HG03039 (cell line): Measurements from ENCODE around the gene SMAD5.
A peak's percentile ranks its signal among the peaks of the same experiment; 100 is the strongest.

Experiments used
- ATAC-seq: cut with Tn5 transposase; IDR thresholded peaks from one replicate; pipeline ENCODE4 v1.9.1; 2021; ENCODE audit warnings: mild to moderate bottlenecking, moderate library complexity; ENCODE audit not compliant: unreplicated experiment

SMAD5 gene

GRCh38 chr5:136213919-136214493 lies 81.4 kb downstream of the SMAD5 start:
- no peak for ATAC-seq

DNA sequence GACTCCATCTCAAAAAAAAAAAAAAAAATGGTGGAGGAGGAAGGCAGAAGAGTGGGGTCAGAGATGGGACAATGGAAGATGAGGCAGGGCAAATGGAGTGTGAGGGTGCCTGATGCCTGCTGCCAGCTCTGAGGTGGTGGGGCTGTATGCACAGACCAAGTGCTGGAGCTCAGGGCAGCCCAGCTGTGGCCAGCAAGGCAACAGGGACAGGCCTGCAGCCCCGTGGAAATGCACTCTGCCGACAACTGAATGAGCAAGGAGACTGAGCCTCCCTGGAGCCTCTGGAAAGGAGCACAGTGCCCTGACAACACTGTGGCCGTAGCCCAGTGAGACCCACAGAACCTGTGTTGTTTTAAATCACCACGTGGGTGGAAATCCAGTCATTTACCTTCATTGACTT lies 83.2 kb downstream of the SMAD5 start:
- no peak for ATAC-seq

DNA sequence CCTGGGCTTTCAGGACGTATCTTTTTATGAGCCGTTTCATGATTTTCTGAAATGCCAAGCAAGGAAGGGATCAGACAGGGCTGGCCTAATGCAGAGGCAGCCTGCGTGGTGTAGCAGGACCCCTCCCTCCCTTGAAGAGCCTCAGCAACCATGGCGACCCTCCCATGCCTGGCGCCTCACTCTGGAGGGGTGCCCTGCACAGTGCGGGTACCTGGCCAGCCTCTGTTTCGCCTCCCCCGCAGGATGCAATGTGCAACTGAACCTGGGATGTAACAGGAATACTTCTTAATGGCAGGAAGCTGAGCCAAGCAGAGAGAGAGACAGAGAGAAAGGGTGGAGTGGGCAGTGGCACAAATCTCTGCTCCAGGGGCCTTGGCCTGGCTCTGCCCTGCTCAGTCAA lies 83.6 kb downstream of the SMAD5 start:
- no peak for ATAC-seq

DNA sequence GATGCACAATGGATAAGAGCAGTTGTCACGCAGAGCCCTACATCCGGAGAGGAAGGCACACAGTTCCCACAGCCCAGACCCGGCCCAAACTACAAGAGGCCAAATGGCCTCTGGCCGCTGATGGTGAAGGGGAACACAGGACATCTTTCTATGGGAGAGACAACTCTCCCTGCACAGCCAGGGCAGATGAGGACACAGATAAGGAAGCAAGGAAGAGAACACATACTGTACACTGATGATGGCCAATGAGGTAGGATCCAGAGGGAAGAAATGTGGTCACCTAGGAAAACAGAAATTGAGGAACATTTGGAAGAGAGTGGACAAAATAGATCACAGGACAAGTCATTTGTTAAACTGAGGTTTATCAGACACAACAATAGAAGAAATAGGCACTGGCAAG lies 88.7 kb downstream of the SMAD5 start:
- no peak for ATAC-seq

DNA sequence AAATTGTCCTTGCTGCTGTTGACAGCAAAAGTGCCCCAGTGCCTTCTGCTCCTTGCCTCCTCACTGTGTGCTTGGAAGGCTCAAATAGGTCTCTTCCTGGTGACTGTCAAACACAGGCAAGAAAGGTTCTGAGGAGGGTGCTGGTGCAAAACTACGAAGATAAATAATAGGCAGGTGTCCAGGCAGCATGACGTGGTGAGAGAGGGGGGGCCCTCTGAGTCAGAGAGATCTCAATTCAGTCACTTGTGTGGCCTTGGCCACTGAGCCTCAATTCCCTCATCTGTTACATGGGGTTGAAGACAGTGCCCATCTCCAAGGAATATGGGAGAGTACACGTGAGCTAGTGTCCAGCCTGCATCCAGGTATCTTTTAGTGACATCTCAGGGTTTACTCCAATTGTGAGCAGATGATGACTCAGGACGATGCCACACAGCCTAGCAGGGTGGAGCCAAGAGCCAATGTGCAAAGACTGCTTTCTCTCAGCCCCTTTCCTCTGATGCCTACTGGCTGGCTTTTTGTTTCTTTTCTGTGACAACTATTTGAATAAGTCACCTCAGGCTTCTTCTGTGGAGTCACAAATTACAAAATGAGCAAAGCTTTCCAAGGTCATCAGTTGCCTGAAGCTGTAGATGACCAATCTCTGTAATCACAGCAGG lies 90.1 kb downstream of the SMAD5 start:
- ATAC-seq: no peak

DNA sequence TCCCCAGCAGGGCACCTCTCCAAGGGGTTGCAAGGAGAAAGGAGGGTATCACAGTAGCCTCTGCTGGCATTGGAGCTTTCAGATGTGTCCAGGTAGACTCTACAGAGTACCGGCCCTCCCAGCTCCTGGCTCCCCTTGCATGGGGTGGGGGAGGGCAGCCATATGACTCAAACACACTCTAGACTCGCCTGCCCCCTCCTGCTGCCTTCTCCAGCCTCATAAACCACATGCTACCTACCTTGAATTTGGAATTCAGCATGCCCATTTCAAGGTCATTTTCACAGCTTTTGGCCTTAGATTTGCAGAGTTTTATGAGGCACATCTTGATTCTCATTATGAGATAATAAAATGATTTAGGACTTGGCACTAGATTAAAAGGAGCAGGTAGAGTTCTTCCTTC lies 93.2 kb downstream of the SMAD5 start:
- ATAC-seq: no peak

DNA sequence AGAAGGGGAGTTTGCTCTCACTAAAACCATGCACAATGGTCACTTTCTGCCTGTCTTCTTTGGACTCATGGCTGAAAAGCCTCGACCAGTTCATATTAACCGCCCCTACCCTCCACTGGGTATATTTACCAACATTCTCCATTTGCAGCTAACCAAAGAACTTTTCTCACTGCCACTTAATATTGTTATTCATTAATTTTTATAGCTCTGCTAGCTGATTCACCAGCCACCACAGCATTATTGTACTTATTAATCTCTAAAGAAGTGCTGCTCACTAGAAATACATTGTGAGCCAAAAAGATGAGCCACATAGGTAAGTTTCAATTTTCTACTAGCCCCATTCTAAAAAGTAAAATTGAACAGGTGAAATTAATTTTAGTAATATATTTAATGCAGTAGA lies 93.8 kb downstream of the SMAD5 start:
- ATAC-seq: no peak

GRCh38 chr5:136228136-136228757 lies 95.6 kb downstream of the SMAD5 start:
- ATAC-seq: no peak

GRCh38 chr5:136230176-136230575 lies 97.5 kb downstream of the SMAD5 start:
- ATAC-seq: no peak

GRCh38 chr5:136232316-136232715 lies 99.7 kb downstream of the SMAD5 start:
- peak; percentile 64 for ATAC-seq
